GM19372 (cell line): Measurements from ENCODE around the gene MTA1.

Experiments used
- ATAC-seq: cut with Tn5 transposase; IDR thresholded peaks from one replicate; pipeline ENCODE4 v1.9.1; 2021; ENCODE audit warnings: mild to moderate bottlenecking, low read depth, moderate library complexity; ENCODE audit not compliant: unreplicated experiment

The MTA1 gene

DNA sequence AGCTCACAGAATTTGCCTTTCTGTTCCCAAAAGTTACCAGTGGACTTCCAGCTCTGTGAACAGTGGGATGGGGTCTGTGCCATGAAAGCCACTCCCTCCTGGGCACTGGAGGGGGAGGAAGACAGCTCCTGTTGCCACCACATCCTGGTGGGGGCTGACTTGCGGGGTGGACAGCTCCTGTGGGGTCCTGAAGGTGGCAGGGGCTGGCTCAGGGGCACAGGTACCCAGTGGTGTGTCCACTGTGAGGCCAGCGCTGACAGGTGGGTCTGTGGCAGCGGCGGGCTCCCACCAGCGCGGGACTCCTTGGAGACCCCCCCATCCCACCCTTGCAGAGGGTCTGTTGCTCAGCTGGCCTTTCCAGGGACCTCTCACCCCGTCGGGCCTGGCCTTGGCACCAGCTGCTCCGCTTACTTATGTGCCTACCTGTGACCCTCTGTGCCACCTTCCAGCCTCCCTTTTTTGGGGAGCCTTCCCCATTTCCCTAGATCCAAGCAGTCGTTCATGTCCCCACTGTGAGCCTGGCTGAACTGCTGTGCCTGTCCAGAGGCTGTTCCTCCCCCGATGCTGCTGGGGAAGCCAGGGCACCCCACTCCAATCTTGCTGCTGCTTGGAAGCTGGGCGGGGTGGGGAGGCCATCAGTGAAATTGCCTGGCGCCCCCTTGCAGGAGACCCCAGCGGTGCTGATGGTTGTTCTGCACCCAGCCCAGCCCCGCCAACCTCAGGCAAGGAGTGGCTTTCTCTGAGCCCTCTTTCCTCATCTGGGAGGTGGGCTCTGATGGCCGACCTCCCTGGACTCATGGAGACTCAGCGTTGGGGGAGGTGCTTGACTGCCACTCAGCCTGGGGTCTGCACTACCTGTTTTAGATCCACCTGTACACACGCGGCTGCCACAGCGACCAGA, 73.6 kb downstream of the MTA1 start:
- ATAC-seq, result no peak

DNA sequence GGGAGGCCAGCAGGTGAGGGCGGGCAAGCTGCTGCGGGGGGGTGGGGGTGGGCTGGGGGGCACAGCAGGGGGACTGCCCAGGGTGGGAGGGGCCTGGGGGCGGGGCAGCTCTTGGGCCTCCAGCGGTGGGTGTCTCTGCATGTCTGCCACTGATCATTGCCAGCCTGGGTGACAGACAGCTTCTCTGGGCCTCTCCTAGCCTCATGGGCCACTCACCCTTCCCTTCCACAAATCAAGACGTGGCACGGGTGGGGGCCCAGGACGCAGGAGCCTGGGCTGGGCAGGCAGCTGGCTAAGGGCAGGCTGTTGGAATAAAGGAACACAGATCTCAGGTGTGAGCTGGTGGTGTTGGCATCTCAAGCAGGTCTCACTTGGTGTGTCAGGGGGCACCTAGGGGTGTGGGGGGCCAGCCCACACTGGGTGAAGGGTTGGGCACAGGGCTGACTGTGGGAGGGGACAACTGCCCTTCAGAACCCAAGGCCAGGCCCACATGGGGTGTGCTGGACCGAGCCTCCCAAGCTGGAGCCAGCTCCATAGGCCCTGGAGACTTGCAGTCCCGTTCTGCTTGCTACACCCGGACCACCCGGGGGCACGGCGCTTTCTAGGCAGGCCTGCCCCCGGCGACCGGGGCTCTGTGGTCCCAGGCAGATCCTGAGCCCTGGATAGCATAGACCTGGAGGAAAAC, 74.4 kb downstream of the MTA1 start:
- no peak for ATAC-seq

DNA sequence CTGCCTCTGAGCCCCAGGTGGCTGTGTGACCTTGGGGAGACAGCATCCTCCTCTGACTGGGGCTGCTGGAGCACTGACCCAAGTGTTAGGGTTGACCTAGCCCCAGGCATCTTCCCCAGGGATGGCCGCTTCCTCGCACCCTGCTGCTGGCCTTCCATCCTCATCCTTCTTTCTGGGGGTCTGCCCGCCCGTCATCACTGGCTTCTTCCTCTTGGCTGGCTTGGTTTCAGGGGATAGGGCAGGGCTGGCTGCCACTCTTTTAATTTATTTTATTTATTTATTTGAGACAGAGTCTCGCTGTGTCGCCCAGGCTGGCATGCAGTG, 74.9 kb downstream of the MTA1 start:
- ATAC-seq, result no peak

DNA sequence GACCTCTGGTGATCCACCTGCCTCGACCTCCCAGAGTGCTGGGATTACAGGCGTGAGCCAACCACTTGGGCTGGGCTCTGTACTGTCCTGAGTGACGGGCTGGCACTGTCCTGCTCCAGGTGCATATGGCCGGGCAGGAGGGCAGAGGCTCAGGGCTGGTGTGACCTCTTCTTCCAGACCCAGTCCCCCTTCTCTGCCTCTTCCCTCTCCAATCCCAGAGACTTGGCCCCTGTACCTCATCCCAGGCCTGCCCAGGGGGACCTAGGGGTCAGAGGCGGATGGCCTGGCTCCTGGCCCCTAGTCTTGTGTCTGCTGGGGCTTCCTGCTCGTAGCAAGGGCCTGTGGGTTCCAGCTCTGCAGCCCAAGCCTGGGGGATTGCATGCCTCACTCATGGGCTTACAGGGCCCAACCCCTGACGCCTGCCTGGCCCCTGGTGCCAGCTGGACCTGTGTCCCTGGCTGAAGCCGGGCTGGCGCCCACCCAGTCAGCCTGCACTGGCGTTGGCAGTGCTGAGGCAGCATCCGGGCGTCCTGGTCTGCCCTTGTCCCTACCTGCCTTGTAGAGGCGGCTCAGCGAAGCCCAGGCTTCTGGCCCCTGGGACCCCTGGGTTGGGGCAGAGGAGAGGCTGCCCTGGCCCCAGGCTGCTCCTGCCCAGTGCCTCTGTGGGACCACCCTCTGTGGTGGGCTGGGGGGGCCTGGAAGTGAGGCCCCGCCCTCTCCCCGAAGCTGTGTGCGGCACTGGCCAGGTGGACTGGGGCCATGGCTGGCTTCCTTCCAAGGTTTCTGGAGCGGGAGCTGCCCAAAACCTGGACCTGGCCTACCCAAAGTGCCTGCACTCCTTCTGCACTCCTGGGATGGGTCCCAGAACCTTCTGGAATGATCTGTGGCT, 75.7 kb downstream of the MTA1 start:
- no peak for ATAC-seq

DNA sequence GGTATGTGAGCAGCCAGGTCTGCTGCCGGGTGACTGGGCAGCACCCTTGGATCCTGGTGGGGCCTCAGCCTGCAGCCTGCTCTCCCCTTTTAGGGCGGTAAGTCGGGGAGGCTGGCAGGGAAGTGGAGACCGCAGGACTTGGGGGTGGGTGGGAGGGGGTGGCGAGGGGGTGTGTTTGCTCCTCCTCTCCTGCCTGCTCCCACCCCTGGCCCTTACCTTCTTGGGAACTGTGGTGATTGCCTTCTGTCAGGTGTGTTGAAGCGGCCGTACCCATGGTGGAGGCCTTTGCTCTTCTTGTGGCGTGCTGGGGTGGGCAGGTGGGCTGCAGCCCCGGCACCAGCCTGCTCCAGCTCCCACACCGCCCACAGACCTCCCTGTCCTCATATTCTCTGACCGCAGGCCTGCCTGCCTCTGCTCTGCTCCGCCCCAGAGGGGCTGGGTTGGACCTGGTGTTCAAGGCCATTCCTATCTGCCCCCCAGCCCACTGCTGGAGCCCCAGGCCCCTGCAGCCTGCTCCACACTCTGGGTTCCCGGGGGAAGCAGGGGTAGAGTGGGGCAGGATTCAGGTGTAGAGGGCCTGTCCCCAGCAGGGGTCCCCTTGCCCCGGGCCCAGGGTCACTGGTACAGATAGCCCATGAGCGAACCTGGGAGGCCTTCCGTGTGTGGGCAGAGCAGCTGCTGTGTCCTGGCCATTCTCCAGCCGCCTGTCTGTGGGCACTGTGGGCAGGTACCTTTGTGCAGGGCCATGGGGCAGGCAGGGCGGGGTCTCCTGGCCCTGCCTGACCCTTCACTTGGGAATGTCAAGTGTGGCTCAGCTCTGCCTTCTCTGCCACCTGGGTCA, 76.6 kb downstream of the MTA1 start:
- no peak for ATAC-seq

DNA sequence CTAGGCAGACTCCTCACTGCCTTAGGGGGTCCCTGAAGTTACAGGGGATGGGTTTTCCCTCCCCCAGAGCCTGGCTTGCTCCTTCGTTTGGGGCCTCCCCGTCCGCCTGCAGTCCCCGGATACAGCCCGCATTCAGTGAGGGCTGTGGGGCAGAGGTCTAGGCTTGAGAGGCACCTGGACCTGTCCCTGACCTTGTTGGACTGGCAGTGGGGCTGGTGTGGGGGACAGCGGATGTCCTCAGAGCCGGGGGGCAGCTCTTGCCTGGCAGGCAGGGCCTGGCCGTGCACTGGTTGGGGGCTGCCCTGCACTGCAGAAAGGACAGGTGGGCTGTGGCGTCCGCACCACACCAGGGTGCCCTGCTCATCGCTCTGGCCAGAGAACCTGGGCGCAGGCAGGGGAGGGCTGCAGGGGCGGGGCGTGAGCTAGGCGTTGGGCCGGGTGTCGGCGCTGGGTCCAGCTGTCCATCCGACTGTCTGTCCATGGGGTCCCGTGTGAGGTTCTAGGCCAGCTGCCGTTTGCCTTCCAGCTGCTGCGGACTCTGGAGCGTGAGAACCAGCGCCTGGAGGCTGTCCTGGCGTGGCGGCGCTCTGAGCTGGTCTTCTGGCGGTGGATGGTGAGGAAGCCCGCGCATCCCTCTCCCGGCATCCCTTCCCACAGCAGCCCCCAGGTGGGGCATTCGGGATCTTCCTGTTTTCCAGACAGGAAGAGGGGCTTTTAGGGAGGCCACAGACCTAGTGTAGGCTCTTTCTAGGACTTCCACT, 77.4 kb downstream of the MTA1 start:
- no peak for ATAC-seq

DNA sequence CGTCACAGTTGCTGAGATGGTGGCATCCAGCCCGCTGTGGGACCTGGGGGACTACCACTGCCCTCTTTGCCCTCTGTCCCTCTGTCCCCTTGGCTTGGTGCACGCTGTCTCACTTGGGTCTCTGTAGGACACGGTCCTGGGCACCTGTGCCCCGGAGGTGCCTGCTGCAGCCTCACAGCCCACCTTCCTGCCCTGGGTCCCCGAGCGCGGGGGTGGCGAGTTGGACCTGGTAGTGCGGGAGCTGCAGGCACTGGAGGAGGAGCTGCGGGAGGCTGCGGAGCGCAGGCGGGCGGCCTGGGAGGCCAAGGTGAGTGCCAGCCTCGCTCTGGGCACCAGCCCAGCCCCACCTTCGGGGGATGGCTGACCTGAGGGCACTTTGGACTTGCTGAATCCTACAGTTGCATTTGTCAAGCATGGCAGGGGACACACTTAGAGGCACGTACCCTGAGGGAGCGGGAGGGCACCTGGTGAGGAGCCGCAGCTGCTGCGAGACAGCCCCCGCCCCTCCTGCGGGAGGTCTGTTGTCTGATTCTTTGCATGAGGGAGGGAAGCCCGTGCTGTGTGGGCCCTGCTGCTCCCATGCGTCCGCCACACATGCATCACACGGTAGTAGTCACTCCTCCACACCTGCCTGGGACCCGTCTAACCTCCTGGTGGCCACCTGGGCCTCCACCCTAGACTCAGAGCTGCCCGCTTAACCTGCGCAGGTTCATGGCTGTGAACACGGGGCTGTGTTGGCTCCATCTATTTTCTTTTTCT, 78.2 kb downstream of the MTA1 start:
- ATAC-seq, result no peak

DNA sequence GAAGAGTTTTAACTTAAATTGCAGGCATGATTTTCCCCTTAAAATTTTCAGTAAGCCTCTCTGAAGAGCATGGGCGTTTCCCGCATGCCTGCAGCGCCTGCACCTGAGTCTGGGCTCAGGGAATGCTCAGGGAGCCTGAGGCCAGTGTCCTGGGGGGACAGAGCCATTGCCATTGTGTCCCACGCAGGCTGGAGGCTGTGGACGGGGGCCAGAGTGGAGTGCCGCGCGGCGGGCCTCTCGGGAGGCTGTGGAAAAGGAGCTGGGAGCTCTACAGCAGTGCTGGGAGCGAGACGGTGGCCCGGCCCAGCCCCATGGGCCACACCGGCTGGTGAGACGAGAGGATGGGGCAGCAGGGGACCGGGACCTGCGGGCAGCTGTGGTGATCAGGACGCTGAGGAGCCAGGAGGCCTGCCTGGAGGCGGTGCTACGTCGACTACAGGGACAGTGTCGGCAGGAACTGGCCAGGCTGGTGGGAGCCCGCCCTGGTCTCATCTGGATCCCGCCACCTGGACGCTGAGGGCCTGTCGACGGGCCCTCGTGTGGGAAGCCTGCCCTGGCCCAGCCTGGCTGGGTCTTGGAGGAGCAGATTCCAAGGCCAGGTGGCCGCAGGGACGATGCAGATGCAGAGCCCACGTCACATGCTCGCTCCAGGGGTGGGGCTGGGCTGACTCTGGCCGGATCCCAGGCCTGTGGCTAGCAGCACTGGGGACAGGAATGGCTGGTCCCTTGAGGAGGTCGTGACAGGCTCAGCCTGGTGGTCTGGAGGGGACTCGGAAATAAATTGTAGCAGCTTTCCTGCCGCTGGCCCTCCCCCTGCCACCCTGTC, 79.0 kb downstream of the MTA1 start:
- no peak for ATAC-seq

DNA sequence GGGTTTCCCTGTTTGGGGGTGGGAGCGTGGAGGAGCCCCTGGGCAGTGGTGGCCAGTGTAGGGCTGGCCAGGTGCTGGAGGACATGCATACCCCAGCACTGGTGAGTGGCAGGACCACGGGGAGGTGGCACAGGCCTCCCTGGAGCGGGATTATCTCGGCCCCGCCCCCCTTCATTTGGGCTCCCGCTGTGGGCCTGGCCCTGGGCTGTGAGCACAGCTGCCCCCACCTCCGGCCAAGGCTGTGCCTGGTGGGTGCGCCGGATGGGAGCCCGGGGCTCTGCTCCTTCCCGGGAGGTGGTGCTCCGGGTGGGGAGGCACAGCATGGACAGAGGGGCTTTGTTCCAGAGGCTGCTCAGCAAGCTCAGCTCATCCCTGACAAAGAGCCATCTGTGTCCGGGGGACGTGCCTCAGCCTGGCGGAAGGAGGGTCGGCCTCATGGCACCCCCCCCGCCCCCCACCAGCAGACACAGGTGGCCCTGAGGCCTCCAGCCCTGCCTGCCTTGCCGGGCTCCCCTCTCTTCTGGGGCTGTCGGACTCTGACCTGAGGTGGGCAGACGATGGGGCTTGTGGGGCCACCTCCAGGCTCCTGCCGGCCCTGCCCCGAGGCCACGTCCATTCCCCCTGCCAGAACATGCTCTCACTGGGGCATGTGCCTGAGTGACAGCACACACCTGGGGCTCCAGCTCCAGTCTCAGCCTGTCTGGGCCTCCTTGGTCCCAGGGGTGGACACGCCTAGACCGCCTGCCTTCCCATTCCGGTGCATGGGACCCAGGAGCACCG, 79.8 kb downstream of the MTA1 start:
- no peak for ATAC-seq

DNA sequence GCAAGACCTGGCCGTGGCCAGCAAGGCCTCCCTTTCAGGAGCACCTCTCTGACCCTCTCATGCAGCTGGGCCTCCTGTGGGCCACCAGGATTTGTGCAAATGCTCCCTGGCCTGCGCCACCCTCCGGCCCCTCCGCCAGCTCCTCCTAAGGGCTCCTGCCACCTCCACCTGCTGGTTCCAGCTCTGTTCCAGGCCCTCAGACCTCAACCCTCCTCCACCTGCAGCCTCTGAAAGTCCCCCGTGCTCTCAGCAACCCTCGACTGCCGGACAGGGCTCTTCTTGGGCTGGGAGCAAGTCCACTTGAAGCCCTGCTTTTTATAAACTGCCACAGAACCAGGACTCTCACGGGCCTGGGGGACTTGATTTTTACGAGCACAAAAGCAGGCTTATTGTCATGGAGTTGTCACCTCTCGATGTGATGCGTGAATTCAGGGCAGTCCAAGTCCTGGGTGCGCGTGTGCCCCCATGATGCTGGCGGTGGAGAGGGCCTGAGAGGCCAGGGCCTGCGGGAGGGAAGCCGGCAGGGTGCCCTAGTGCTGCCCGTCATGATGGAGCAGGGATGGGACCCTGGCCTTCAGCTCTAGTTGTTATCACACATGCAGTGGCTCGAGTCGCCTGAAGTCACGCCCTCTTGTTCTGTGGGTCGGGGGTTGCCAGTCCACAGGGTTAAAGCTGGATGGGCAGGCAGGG, 80.6 kb downstream of the MTA1 start:
- no peak for ATAC-seq

DNA sequence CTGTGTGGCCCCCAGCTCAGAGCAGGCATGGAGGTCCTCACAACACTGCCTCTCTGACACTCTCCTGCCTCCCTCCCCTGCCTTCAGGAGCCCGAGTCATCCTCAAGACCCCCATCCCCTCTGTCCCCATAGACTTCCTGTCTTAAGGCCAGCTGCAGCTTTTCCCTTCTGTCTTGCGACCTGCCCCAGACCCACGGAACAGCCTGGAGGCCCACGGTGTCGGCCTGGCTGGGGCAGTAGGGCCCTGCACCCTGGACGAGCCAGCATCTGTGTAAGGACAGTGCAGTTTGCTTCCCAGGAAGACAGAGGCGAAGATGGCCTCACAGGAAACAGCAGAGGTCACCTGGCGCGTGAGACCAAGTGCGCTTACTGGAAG, 81.1 kb downstream of the MTA1 start:
- no peak for ATAC-seq

DNA sequence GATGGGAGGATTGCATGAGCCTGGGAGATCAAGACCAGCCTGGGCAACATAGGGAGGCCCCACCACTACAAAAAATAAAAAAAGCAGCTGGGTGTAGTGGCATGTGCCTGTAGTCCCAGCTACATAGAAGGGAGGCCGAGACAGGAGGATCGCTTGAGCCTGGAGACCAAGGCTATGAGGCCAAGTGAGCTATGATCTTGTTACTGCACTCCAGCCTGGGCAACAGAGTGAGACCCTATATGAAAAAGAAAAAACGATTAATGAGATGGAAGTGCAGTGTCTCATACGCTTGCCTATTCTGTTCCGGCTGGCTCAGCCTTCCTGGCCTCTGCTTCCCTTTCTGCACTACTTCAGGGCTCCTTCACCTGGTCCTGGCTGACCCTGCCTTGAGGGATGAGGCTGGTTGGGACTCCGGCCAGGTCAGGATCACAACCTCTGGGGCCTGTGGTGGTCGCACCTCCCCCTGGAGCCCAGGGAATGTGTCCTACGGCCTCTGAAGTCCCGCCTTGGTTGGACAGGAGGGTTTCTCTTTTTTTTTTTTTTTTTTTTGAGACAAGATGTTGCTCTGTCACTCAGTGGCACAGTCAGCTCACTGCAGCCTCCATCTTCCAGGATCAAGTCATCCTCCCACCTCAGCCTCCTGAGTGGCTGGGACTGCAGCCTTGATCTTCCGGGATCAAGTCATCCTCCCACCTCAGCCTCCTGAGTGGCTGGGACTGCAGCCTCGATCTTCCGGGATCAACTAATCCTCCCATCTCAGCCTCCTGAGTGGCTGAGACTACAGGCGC, 82.1 kb downstream of the MTA1 start:
- no peak for ATAC-seq

DNA sequence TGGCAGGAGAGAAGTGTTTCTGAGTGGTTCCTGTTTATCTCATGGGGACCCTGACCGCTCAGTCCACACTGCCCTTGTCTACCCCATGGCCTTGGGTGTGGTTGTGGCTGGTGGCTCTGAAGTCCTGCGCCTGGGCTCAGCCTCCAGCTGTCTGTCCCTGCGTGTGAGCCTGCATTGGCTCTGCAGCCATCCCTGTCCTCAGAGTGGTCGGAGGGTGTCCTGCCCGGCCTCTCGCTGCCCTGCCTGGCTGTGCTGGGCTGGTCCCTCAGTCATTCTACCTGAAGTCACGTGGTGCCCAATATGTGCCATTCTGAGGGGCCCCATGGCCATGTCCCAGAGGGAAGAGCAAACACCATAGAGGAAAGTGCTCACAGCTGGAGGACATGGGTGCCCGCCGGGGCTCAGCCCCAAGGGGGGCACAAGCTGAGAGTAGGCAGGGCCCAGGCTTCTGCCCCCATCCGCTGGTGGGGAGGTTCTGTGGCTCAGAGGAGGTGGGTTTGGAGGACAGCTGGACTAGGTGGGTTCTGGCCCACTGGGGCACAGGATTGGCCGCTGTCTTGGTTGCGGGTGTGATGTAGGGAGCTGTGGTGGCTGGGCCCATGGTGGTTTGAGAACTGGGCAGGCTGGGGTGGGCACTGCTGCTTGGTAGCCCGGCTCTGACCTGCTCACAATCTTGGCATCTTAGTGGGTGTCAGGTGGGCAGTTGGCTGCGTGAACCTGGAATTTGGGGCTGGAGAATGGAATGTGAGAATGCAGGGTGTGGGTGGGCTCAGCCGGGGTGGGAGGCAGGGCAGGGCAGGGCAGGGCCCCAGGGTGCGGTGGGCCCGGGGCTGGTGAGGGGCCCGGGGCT, 83.0 kb downstream of the MTA1 start:
- ATAC-seq, result no peak

DNA sequence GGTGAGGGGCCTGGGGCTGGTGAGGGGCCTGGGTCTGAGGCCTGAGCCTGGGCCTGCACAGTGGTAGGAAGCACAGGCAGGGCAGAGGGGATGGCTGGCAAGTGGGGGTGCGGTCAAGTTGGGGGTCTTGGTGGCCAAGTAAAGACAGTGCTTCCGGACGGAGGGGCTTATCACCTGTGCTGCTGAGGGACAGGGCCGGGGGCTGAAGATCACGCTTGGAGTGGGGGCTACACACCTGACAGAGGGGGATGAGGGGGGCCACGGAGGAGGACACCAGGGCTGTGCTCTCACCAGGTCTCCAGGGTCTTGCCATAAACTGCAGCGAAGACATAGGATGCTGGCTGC, 83.6 kb downstream of the MTA1 start:
- ATAC-seq, result no peak
